GM21576 (cell line): ENCODE measurements around the gene TMEM109.
"Not testable (repeated sequence)": the region's sequence is repeated elsewhere in the genome, so short reads cannot be mapped to it uniquely, and the experiment has no call there.

Experiments used
- ATAC-seq: cut with Tn5 transposase; IDR thresholded peaks from one replicate; pipeline ENCODE4 v1.9.1; 2021; ENCODE audit warnings: mild to moderate bottlenecking, moderate library complexity; ENCODE audit not compliant: unreplicated experiment

TMEM109 gene

GRCh38 chr11:60909680-60910280 lies 4.2 kb upstream of the TMEM109 start:
- not testable (repeated sequence) for ATAC-seq

DNA sequence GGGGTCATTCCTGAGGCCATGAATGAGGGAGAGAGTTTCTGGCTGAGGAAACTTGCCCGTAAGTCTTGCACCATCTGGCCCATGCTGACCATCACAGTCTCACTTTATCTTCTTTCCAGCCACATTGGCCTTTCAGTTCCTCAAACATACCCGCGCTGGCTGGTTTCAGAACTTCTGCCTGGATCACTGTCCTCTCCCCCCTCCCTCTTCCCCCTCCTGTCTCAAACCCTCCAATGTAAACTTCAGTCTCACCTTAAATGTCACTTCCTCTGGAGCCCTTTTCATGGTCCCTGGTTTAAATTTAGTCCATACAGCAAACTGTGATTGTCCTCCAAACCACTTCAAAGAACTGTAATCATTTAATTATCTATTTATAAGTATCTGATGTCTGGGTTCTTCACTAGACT lies 3.7 kb upstream of the TMEM109 start:
- ATAC-seq: peak; percentile 33

DNA sequence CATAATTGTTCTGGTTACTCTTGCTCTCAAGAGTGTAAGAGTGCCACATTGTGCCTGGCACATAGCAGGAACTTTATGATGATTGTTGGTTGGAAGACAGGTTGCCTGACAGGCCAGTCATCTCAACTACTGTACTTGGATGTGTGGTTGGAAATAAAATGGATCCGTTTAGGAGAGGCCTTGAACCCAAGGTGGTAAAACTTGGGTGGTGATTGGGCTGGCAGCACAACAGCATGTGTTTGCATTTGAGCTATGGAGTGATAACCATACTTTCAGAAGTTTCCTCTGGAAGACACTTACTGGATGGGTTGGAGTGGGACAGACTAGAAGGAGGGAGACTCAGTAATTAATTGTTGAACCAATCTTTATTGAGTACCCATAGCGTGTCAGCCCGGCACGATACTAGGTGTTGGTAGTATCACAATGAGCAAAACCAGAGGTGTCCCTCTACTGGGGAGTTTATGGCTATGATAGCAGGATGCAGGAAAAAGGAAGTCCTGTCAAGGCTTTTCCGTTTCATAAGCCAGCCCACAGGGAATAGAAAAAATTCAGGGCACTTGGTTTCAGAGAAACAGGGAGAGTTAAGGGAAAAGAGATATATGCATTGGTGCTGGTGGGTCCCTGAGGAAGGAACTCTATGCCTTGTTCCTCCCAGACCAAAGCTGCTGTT lies 3.1 kb upstream of the TMEM109 start:
- no peak for ATAC-seq

DNA sequence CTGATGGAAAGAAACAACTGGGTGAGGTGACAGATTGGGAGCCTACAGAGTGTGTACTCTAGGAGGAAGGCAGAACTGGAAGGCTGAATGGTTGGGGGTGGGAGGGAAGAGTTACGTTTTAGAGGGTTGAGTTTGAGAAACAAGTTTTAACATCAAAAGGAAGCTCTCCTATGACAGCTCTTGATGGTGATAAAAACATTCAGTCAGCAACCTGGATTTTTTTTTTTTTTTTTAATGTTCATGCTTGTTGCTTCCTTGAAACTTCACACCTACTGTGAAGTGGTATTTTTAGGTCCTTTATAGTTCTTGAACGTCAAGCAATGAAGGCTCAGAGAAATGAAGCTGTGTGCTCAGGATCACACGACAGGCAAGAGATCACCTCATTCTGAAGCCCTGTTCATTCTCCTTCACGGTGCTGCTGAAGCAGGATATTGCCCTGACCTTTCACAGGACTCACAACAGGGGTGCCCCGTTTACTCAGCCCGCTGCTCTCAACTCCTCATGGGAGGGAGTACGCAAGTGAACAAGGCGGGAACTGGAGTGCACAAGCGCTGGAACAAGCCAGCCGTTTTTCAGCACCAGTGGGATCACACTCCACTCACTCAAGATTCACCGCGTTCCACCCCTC lies 1.6 kb upstream of the TMEM109 start:
- ATAC-seq: no peak

DNA sequence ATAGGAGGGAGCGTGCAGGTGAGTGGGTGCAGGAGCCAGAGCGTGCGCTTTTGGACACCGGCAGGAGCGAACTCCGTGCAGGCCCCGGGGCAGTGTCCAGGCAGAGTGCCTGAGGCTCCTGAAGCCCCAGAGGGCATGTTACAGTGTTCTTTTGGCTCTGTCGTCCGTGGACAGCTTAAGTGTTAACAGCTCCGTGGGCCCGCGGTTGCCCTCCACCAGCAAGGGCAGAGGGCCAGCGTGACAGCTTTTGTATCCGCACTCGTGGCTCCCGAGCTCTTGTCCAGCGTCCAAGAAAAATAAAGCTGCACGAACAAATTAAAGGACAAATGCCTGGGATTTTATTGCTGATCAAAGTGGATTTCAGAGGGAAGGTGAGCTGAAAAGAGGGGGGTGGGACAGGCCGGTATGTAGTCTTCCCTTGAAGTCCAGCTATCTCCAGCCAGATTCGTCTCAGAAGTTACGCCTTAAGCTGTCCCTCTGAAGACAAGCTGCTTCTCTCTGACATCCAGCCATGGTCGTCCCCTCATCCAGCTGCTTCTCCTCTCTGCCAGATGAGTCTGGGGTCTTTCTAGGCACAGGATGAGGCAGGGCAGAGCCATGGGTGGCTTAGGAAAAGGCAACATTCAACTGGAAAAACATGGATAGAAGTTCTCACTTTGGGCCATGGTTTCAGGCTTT lies 968 bp upstream of the TMEM109 start:
- no peak for ATAC-seq

GRCh38 chr11:60914633-60915247 lies 782 bp downstream of the TMEM109 start:
- ATAC-seq: peak; percentile 1

DNA sequence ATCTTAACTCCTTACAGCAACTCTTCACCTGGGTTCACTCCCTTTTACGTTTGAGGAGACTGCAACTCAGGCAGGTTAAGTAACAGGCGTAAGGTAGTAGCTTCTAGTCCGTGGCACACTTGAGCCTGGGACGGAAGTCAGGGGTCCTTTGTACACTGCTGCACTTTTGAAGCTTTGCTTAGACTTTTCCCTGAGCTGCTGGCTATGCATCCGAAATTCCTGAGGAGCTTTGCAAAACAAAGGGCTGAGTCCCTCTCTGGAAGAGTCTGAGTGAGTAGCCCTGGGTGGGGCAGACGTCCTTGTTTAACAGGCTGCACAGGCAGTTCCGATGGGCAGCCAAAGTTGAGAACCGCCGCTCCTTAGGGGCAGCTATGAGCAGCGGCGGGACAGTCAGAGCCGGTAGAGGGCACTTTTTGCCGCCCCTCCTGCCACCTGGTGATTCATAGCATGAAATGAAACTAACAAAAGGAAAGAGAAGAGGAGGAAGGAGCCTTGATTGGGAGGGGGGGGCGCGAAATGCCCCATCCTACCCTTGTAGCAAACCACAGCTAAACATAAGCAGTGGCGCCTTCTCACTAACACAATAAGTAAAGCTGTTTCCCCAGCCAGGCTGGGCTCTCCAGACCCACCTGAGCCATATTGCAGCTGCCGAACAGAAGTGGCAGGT lies 1.4 kb downstream of the TMEM109 start:
- peak; percentile 55 for ATAC-seq

GRCh38 chr11:60916669-60917206 lies 2.8 kb downstream of the TMEM109 start:
- no peak for ATAC-seq

DNA sequence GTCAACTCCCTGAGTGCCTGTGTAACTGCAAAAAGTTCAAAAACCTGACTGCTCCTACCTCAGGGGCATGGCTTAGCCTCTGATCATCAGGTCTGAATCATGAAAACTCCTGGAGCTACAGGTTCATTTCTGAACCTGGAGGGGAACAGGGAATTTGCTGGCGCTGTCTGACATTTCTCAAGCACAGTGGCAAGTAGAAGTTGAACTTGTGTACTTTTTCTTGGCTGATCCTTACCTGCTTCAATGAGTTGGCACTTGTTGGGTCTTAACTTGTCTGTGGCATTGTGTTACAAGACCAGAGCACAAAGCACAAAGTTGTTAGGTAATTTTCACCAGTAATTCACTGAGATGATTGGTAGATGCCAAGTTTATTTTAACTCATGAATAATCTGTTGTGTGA lies 3.3 kb downstream of the TMEM109 start:
- no peak for ATAC-seq

DNA sequence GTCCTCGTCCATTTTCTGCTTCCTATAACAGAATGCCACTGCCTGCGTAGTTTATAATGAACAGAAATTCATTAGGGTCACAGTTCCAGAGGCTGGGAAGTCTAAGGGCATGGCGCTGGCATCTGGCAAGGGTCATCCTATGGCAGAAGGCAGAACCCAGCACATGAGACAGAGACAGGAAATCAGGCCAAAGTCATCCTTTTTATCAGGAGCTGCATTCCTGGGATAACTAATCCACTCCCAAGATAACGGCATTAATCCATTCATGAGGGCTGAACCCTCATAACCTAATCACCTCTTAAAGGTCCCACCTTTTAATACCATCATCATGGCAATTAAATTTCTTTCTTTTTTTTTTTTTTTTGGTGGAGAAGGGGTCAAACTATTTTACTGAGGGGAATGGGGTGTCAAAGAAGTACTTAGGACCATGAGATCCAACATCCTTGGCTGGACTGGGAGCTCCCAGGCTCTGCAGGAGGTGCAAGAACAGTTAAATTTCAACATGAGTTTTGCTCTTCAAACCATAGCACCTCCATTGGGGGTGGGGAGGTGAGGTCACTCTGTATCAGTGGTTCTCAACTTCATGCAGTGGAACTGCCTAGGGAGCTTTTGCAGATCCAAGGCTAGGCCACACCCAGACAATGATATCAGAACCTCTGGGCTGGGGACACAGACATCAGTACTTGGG lies 4.4 kb downstream of the TMEM109 start:
- ATAC-seq: no peak

DNA sequence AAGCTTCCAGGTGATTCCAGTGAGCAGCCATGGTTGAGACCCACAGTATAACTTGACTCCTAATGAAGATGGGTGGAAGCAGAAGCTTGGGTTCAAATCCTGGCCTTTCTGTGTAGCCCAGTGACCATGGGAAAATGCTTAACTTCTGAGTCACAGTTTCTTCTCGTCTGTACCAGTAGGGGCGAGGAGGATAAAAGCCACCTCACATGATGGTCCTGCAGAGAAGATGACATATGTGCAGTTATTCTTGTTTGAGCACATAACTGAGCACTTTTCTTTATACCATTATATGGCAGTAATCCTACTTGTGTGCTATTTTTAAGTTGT lies 4.9 kb downstream of the TMEM109 start:
- no peak for ATAC-seq

DNA sequence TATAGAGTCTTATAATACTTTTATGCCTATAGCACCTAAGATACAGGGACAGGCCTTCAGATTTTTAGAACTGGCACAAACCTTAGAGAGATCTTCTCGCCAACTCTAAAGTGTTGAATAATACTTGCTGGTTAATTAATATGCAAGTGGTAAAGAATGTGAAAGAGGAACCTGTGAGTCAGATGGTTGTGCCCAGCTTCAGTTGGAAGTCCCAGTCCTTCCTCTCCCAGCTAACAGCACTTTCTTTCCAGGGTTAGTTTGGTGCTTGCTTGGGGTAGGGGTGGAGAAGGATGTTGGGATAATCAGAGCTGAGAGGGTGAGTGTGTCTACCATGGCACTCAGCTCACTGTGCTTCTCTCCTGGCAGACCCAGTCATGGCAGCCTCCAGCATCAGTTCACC lies 5.4 kb downstream of the TMEM109 start:
- no peak for ATAC-seq

DNA sequence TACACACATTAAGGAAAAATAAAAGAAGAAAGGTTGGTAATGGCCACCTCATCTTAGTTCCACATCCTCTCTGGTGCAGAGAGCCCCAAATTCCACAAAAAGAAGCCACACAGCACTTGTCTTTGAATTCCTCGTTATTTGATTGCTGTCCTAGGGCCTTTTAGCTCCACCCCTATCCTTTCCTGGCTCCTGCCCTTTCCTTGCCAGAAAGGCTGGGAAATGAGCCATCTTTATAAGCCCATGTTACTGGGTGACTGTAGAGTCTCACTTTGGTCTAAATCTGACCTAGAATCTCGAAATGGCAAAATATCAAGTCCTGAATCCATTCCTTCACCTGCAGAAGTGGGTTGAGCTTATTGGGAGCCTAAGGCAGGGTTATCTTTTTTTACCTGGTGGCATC lies 6.0 kb downstream of the TMEM109 start:
- ATAC-seq: no peak

DNA sequence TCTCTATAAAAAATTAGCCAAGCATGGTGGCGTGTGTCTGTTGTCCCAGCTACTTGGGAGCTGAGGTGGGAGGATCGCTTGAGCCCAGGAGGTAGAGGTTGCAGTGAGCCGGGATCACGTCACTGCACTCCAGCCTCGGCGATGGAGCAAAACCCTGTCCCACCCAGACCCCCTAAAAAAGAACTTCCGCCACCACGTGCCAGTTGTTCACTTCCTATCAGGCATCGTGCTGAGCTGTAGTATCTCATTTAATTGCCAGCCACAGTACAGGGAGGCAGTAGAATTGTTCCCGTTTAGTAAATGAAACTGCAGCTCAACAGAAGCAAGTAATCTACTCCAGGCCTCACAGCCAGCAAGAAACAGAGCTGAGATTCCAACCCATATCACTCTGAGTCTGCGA lies 7.3 kb downstream of the TMEM109 start:
- no peak for ATAC-seq

DNA sequence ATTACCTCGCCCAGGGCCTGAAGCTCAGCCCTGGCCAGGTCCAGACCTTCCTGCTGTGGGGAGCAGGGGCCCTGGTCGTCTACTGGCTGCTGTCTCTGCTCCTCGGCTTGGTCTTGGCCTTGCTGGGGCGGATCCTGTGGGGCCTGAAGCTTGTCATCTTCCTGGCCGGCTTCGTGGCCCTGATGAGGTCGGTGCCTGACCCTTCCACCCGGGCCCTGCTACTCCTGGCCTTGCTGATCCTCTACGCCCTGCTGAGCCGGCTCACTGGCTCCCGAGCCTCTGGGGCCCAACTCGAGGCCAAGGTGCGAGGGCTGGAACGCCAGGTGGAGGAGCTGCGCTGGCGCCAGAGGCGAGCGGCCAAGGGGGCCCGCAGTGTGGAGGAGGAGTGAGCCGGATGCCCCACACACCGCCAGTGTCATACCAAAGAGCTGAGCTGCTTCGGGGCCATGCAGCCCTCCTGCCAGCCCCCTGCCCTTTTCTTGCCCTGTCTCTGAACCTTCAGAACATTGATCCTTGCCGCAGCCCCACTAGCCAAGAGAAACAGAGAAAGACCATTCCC lies 7.9 kb downstream of the TMEM109 start:
- no peak for ATAC-seq

GRCh38 chr11:60922906-60923305 lies 8.9 kb downstream of the TMEM109 start:
- ATAC-seq: no peak

DNA sequence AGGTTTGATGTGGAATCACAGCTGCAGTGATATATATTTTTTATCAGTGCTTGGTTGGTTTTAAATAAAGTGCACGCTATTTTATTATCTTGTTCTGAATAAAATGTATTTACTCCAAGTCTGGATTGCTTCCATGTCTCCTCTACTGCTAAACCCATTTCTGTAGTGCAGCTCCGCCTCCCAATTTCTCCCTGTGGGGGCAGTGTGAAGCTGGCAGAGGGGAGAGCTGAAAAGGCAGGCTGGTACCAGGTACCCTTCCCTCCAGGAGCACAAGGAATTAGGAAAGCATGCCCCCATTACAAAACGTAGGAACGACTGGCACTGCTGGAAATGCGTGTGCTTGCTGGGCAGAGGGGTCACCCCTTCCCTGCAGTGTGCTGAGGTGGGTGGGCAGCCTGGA lies 9.4 kb downstream of the TMEM109 start:
- no peak for ATAC-seq

GRCh38 chr11:60923800-60924109 lies 9.8 kb downstream of the TMEM109 start:
- ATAC-seq: no peak

GRCh38 chr11:60924110-60924905 lies 10.3 kb downstream of the TMEM109 start, which contains the start of gene TMEM132A:
TSS of gene TMEM132A (plus strand) at chr11:60924460. CDS start at chr11:60924634, 174 bp downstream.
- no peak for ATAC-seq
